Fibroblast of skin of left quadriceps (primary cell): ENCODE results near the gene PXDN.

ENCODE experiments used
- DNase-seq, 2 experiments: peaks; one replicate each; pipeline ENCODE4 v3.0.0-alpha.2; 2013; ENCODE audit warnings: low read depth in 2 of 2

The PXDN gene

DNA sequence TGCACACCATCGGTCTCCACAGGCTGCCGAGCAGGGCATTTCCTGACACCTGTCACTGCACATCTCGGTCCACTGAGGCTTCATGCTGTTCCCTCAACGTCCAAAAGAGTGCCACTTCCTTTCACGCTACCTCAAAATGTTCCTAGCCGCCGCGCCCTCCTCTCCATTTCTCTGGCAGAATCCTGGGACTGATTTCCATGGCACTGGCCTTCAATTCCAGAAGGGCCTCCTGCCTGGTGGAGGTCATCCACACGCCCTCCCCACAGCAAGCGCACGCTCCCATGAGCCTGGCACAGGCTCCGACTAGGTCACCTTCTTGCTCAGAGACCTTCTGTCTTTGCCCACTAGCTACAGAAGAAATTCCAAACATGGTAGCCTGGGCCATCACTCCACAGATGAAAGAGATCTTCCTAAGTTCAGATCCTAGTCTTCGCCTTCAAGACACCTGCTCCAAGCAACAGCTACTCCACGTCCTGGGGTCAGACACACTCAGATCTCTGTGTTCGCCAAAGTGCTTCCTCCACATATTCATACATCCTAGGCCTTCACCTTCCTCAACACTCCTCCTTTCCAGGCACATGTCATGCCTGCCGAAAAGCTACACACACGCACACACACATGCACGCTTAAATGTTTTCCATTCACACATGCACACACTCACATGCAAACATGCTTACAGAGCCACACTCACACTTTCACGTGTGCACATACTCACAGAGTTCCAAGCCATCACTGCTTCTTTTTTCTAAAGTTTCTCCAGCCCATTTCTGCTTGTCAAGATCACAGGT, 94.0 kb downstream of the PXDN start:
- DNase-seq, result no peak

DNA sequence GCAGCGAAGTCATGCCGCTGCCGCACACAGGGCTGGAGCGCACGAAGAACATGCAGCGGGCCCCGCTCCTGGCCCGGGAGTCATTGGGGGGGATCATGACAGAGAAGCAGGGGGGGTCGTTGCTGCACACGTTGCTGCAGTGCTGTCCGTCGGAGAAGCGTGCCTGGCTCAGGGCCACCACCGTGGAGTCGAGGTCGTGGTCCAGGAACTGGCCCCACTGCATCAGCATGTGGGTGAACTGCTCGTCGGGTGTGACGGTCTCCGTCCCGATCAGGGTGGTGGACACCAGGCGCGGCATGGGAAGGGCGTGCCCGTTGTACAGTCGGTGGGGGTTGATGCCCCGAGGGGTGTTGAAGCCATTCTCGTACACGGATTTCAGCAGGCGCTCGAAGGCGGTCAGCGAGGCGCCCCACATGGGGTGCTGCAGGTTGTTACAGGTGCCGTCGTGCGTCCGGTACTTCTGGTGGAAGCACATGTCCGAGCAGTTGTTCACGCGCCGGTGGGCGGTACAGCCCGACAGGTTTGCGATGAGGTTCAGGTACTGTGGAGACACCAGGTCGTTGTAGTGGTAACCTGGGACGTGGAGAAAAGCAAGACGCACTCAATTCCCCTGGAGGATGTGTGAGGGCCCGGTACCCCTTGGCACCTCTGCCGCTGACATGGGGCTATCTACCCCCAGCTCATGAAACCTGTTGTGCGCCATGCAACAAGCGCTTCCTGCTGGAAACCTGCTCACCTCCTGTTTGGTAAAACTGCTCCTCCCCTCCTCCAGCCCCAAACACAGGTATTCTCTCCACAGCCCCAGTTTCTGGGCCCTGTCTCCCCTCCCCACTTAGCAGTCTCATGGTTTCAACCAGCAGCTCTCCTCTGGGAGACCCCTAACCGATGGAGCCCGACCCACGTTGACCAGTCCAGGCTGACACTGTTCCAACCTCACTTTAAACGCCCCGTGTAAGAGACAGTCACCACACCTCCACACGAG, 94.9 kb downstream of the PXDN start:
- no peak for DNase-seq

DNA sequence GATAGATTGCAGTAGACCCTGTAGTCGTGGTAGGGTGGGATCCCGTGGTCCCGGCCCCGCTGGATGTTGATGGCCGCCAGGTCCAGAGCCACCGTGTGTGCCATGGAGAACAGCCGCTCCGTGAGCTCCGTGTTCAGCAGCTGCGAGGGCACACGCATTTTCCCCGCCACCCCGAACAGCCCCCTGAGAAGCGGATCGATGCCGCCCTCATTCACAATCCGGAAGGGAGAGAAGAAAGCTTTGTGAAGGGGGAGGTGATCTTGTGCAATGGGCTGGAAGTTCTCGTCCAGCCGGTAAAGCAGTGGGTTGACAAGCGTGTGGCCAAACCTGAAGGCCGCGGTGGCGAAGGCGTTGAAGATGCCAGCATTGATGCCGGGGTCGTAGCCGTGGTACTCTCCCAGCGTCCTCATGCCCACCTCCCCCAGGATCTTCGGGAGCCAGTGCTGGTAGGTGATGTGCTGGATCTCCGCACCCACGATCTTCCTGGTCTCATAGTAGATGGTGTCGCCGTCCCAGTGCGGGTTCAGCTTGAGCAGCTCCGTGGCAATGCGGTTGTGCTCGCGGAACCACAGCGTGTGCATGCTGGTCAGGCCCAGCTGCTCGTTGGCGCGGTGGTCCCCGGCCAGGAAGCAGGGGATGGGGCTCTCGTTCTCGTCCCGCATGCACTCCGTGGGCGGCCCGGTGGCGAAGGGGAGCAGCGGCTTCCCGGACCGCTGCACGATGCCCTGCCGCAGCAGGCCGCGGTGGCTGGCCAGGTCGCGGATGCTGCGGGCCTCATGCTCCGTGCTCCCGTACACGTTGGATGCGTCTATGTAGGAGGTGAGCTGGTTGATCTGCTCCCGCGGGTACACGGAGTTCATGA, 95.8 kb downstream of the PXDN start:
- no peak for DNase-seq

- DNase-seq, result no peak
Observed at GRCh38 chr2:1647417-1648240, 96.7 kb downstream of the PXDN start.

DNA sequence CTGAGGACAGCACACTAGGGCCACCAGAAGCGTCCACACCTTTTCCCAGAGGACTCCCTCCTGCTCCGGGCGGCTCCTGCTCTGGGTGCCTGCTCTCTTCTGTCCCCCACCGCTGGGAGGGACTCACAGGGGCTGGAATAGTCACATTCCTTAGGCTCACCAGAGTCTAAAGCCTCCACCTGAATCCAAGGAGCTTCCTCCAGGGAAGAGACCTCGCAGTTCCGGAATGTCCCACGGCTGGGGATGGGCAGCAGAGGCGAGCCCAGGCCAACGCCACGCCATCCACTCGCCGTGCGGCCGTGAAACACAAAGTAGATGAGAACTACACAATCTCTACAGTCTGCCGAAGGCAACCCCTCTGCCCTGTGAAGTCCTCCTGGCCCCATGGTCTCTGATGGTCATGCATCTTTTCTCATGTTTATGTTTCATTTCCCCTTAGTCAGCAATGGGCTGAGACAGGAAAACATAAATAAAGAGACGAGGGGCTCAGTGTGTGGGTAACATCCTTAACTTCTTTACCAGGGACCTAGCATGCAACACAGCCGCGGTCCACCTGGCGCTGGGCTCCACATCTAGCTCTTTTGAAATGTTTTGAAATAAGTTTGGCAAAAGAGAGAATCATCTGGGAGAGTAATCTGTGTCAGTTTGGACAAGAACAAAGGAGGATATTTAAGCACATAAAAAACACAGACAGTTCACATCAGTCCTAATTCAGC, 98.4 kb downstream of the PXDN start:
- no peak for DNase-seq

DNA sequence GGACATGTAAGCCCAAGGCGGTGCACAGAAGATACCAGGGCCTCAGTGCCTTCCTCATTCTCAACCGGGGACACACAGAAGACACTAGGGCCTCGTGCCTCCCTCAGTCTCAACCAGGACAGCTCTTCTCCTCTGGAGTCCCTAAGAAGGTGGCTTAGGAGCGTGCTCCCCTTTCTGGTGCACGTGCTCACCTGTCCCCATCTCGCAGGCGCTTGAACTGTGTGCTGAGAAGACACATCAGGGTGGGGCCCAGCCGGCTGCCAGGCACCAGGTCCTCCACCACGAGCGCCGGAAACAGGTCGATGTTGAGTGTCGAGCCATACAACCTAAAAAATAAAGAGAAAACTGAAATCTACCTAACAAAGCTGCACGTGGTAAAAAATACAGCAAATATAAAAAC, 99.9 kb downstream of the PXDN start:
- DNase-seq, result no peak

DNA sequence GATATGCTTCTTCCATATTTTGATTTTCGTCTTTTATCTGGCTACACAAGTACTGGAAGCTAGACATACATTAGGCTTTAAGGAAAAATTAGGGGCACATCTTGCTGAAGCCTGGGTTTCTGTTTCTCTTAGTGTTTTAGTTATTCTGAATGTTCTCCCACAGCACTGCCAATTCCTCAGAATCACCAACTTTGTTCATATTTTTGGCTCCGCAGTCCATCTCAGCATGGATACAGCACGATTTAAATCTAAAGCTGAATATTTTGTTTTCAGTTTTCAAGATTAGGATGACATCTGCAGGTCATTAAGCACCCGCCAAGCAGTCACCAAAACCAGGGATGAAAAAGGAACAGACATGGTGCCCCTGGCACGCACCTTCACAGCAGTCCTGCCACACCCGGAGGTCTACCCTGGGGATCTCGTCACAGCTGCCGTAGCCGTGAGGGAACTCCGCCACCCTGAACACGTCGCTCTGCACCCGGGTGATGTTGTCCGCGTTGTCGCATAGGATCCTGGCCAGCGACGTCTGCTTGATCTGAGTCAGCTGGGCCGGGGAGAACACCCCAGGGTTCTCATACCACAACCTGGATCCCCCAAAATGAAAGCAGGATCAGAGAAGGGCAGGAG, 101.2 kb downstream of the PXDN start:
- DNase-seq, result no peak

DNA sequence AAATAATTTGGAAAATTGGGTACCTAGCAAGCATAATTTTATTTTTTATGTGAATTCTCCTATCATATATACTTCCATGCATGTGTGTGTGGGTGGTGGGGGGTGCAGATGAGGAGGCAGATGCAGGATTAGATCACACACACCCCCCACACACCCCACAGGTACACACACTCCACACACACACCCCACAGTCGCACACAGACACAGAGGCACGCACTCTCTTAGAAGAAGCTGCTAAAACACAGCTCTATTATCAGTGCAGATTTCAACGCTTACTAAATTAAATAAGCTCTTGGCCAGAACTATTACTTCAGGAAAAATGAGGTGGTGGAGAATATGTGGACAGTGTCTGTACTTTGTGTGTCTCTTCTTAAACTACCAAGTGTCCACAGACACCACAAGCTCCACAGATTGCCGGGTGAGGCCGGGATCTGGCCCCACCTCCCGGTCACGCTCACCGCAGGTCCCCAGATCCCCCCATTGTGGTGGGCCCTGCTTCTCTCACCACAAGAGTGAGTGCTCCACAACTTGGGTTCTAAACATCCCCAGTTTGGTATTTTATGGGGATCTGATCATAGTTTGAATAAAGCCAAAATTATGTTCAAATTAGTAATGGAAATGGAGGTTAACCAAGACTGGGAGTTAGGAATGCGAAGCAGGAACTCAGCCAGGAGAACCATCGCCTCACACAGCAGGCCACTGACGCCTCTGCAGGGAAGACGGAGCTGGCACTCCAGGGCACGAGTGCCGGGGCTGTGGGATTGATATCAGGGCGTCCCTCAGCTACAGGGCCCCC, 102.1 kb downstream of the PXDN start:
- DNase-seq, result no peak

GRCh38 chr2:1641523-1641922, 102.8 kb downstream of the PXDN start:
- DNase-seq, result no peak

DNA sequence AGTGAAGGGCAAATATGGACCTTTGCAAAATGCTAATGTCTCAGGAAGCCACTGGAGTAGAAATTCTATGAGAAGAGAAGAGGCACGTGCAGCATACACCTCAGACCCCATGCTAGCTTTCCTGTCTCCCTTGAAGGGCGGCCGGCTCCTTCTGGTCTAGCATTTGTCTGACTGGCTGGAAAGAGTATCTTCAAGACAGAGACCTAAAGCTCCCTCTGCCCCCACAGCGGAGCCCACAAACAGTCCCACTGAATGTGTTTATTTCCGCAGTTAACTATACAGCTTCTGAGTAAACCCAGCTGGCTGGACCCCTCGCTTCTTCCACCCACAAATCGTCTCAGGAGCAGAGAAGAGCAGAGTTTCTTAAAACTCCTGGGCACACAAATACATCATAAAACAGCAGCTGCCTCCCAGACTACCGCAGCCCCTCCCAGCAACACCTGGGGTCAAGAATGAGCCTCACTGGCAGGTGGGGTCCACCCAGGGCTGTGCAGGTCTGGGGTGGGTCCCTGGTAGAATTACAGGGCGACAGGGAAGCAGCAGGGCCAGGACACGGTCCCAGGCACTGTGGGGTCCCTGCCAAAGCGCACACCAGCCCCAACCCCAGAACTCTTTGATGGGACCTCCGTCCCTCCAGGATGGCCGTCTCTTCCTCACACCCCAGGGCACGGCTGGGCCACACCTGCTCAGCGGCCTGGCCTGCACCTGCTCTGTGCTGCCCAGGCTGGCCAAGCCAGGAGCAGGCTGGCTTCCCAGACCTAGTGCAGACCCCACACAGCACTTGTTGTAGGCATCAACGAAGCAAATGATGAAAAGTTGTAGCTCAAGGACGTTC, 103.8 kb downstream of the PXDN start:
- DNase-seq, result no peak

- DNase-seq, result no peak
Observed at GRCh38 chr2:1639086-1639858, 105.0 kb downstream of the PXDN start.

- no peak for DNase-seq
Observed at GRCh38 chr2:1638281-1638860, 105.9 kb downstream of the PXDN start.

GRCh38 chr2:1636791-1637415, 107.4 kb downstream of the PXDN start:
- DNase-seq, result no peak

GRCh38 chr2:1635823-1636222, 108.5 kb downstream of the PXDN start:
- DNase-seq, result no peak

DNA sequence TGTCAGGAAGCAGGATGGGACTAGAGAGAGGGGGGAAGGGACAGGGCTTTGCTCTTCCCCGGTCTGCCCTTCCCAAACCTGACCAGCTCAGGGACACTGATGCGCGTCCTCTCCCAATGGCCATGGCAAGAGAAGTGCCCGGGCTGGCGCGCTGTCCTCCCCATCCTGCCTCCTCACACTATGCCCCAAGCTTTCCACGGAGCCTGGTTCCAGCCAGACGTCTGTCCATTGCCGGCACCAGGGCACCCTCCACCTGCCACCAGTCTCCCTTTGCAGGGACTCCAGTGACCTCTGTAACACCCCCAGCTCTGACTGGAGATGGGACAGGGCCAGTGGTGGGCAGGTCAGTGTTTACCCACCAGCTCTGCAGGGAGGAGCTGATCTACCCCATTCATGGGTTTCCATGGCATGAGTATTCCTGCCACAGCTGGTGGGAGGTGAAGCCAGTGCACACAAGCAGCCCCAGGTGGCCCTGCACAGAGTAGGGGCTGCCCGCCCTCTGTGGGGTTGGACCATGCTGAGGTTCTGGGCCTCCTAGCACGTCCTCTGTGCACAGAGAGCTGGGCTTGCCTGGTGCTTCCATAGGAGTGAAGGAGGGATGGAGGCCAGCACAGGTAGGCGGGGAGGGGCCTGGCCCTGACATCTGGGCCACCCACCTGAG, 109.5 kb downstream of the PXDN start:
- DNase-seq, result no peak
